AG04450 (cell line): ENCODE measurements around the gene GPRIN2. TPM values are rescaled to one million over a fixed set of nuclear protein-coding genes. Genes with fewer than 3 reads are reported as not detected.

Experiments used
- CTCF ChIA-PET: fragments of 300-600, 350-600 bp; formaldehyde crosslinking; extraction: SDS; loops from one replicate; lab custom pipeline; 2022; ENCODE audit warnings: antibody characterized with exemption, inconsistent platforms; lab: Charles Lee
- POLR2A ChIA-PET: fragments of 350-600 bp; formaldehyde crosslinking; extraction: SDS; loops from one replicate; lab custom pipeline; 2021; ENCODE audit warnings: antibody characterized with exemption, inconsistent platforms; lab: Yijun Ruan, JAX
- DNase-seq: peaks from one replicate; pipeline ENCODE4 v3.0.0-alpha.2; 2011; ENCODE audit warnings: low read depth, low spot score
- H3K27ac ChIP-seq: one replicate; pipeline ENCODE4 v1.5.1; 2012; ENCODE audit warnings: low read depth, low read length, control low read depth
- H3K27me3 ChIP-seq: one replicate; pipeline ENCODE4 v1.6.0; 2012; ENCODE audit warnings: low read length; ENCODE audit not compliant: control insufficient read depth, insufficient read depth
- H3K4me3 ChIP-seq: 2 replicates; pipeline ENCODE4 v1.5.1; 2011; ENCODE audit warnings: mild to moderate bottlenecking, low read depth, low read length, control low read depth
- H3K9me3 ChIP-seq: 2 replicates; pipeline ENCODE4 v1.5.1; 2012; ENCODE audit warnings: low read length; ENCODE audit not compliant: control insufficient read depth, insufficient read depth
- polyA plus RNA-seq: library from polyadenylated mRNA; depleted of rRNA; stranded (reverse); fragments of >200 nt; gene quantifications from 2 replicates; pipeline ENCODE4 v1.2.3, GENCODE V29; 2011
- TF ChIP-seq, protein P1 (sequence below): IDR thresholded peaks from 2 replicates; pipeline ENCODE4 v1.5.1; 2011; ENCODE audit warnings: low read depth, low read length, control low read depth, inconsistent platforms

GPRIN2 gene
- polyA plus RNA-seq, 1 experiment, result not detected

DNA sequence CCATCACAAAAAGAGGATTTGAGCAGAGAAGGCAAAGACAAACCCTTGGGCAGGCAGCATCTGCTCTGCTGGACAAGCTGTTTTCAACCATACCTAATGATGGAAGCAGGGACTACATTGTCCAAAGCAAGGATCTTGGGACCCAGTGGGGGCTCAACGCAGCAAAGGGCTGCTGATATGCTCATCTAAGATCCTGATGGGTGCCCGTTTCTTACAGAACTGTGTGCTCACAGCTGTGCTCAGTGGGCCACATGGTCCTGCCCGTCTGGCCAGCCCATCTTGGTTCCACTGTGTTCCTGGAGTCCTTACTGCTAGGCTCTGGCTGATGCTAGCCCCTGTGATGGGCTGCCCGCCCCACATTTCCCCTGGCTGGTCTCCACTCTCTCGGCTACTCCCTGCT is 36.1 kb downstream of the GPRIN2 start:
- ChIA-PET POLR2A (no interaction called here), CTCF (no interaction called here)
- DNase-seq, result no peak
- Histone ChIP-seq H3K27ac (no peak overlapping the region), H3K9me3 (no peaks in the 10 kb centered on the region; the same call in 1 of the 2 replicates), H3K27me3 (no peaks in the 10 kb centered on the region), H3K4me3 (no peak overlapping the region)
- TF ChIP-seq, protein P1, sequence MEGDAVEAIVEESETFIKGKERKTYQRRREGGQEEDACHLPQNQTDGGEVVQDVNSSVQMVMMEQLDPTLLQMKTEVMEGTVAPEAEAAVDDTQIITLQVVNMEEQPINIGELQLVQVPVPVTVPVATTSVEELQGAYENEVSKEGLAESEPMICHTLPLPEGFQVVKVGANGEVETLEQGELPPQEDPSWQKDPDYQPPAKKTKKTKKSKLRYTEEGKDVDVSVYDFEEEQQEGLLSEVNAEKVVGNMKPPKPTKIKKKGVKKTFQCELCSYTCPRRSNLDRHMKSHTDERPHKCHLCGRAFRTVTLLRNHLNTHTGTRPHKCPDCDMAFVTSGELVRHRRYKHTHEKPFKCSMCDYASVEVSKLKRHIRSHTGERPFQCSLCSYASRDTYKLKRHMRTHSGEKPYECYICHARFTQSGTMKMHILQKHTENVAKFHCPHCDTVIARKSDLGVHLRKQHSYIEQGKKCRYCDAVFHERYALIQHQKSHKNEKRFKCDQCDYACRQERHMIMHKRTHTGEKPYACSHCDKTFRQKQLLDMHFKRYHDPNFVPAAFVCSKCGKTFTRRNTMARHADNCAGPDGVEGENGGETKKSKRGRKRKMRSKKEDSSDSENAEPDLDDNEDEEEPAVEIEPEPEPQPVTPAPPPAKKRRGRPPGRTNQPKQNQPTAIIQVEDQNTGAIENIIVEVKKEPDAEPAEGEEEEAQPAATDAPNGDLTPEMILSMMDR, result no peak

DNA sequence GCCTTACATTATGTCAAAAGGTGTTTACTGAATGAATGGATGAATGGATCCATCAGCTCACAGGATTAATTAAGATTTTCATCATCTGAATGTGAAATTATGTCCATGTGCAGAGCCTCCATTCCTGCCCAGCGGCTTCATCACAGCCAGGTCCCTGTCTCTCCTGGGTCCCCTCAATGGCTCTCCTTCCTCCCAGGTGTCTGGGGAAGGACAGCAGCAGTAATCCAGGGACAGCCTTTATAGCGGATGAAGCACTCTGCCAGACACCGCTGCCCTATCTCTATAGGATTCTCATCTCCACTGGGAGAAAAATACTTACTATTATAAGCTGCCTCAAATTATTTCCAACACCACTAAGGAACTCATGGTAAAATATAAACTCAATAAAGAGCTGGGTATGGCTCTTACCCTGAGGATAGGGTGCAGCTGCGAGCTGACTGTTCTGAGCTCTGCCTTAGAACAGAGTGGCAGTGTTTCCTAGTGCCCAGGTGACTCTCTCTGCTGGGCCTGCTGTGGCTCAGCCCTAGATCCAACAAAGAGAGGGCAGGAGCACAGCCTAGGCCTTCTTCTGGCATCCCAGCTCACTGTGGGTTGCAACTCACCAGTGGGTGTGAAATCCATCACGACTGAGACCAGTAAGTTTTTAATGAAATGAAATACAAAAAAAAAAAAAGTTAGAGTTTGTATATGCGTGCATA is 38.3 kb downstream of the GPRIN2 start:
- no peaks in the 10 kb centered on the region for H3K9me3 ChIP-seq

DNA sequence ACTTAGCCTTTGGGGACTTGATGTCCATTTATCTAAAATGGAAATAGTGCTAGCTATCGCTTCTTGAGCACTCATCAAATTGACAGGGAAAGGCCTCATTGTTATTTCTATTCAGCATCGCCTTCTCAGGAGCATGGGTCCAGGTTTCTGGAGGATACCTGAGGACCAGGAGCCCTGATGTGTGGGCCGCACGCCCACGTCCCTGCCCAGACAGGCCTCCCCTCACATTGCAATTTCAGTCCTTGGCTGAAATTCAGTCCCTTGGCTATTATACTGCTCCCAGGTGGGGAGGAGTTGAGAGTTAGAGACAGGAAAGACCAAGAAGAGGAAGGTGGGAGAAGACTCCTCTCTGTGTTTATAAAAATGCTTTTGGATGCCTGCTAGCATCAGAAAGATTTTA is 38.9 kb downstream of the GPRIN2 start:
- Histone ChIP-seq H3K27me3 (no peaks in the 10 kb centered on the region), H3K9me3 (no peaks in the 10 kb centered on the region), H3K4me3 (no peak overlapping the region), H3K27ac (no peak overlapping the region)
- TF ChIP-seq, protein P1, result no peak
- CTCF ChIA-PET, result interaction anchor here (1.1 to 2.6 kb wide), 3 partner anchors 22 to 288 kb away, joined by 4 to 11 read pairs (median 4); no protein-coding TSS in a partner anchor
- POLR2A ChIA-PET, result interaction anchor here (1.2 kb wide), 1 partner anchor 13 kb away, joined by 4 read pairs; no protein-coding TSS in a partner anchor
- no peak for DNase-seq

More for the DNA sequence above, 38.3 kb downstream of the GPRIN2 start:
- no peak overlapping the region for H3K4me3 ChIP-seq
- ChIA-PET POLR2A (no interaction called here), CTCF (interaction anchor here (0.7 to 1.1 kb wide), 2 partner anchors 22 to 649 kb away, joined by 4 to 5 read pairs; no protein-coding TSS in a partner anchor)
- H3K27me3 ChIP-seq, result no peaks in the 10 kb centered on the region
- H3K27ac ChIP-seq, result no peak overlapping the region
- DNase-seq, result no peak
- TF ChIP-seq, protein P1, result no peak

DNA sequence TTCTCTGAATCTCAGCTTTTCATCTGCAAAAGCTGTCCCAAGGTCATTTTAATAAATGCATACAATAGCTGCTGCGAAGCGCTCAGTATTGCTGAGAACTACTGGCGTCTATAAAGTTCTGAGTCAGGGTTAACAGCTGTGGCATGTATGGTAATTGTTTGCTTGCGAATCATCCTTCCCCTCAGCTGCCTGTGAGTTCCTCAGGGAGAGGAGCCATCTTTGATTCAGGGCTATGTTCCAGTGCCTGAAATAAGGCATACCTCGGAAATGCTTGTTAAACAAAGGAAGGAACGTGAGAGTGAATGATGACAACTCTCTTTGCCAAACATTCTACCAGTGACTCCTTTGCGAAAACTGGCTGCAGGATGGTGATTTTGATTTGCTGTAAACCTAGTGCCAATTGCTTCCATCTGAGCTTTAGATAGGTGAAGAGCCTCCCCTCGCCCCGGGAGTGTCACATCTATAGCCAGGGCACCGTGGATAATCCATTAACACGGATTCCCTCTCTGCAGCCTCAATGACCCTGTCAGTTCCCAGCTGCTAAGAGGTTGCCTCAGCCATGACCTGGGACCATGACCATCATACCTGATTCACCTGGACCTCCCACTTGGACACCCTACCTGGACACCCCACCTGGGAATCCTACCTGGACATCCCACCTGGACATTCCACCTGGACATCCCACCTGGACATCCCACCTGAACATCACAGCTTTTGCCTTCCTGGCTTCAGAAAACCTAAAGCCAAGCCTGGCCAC is 39.6 kb downstream of the GPRIN2 start:
- peak overlapping the region; percentile 83 for H3K27ac ChIP-seq
- CTCF ChIA-PET, result interaction anchor here (0.5 to 2.6 kb wide), 6 partner anchors 24 to 1041 kb away, joined by 3 to 11 read pairs (median 3); no protein-coding TSS in a partner anchor
- DNase-seq, result peak; percentile 90
- no peaks in the 10 kb centered on the region for H3K27me3 ChIP-seq
- H3K9me3 ChIP-seq, result no peaks in the 10 kb centered on the region
- TF ChIP-seq, protein P1, result no peak
- POLR2A ChIA-PET, result interaction anchor here (0.7 to 2.0 kb wide), 4 partner anchors 8 to 40 kb away, joined by 3 to 7 read pairs (median 4); partner anchors contain the start of gene GPRIN2
- no peak overlapping the region for H3K4me3 ChIP-seq
